HG03097 (cell line): ENCODE measurements around the gene PAEP.

Experiments used
- ATAC-seq: cut with Tn5 transposase; IDR thresholded peaks from one replicate; pipeline ENCODE4 v1.9.1; 2021; ENCODE audit not compliant: unreplicated experiment, low FRiP score

The PAEP gene

GRCh38 chr9:135611875-135612209 is 50.3 kb downstream of the PAEP start:
- no peak for ATAC-seq

- no peak for ATAC-seq
Measured at GRCh38 chr9:135612437-135612836, 50.9 kb downstream of the PAEP start.

- ATAC-seq, result no peak
Measured at GRCh38 chr9:135612981-135613910, 51.7 kb downstream of the PAEP start.

- no peak for ATAC-seq
Measured at GRCh38 chr9:135613946-135614805, 52.6 kb downstream of the PAEP start.

GRCh38 chr9:135614821-135615665 is 53.5 kb downstream of the PAEP start:
- ATAC-seq, result no peak

GRCh38 chr9:135615666-135616618 is 54.4 kb downstream of the PAEP start:
- ATAC-seq, result no peak
